Transverse colon (tissue), 4 donors: Measurements from ENCODE around the gene DAB2IP. TPM values are rescaled to one million over a fixed set of nuclear protein-coding genes. Genes with fewer than 3 reads are reported as not detected.

Experiments used
- DNase-seq: peaks from one replicate; pipeline ENCODE4 v3.0.0-alpha.2; 2019
- H3K27ac ChIP-seq, 4 donors: fragments of 200-600 bp; sonication (generic); 2 replicates each; pipeline ENCODE4 v1.5.1; 2016 to 2018; ENCODE audit warnings: inconsistent platforms in 4 of 4
- H3K27me3 ChIP-seq: fragments of 200-600 bp; sonication (generic); 2 replicates; pipeline ENCODE4 v1.5.1; 2017; ENCODE audit warnings: inconsistent platforms
- H3K36me3 ChIP-seq, 4 donors: fragments of 200-600 bp; sonication (generic); 2 replicates each; pipeline ENCODE4 v1.5.1; 2017 to 2019; ENCODE audit warnings: inconsistent platforms in 4 of 4
- H3K4me1 ChIP-seq, 4 donors: fragments of 200-600 bp; sonication (generic); 2 replicates each; pipeline ENCODE4 v1.5.1; 2017 to 2020; ENCODE audit warnings: inconsistent platforms in 4 of 4
- H3K4me3 ChIP-seq, 4 donors: fragments of 200-600 bp; sonication (generic); 1 replicate in 1 of 4; 2 replicates in 3 of 4; pipeline versions ENCODE4 v1.5.1 to v1.6.1; 2017 to 2019; ENCODE audit warnings: inconsistent platforms in 4 of 4
- H3K9me3 ChIP-seq, 2 donors: fragments of 200-600 bp; sonication (generic); 2 replicates each; pipeline ENCODE4 v1.5.1; 2017 to 2019; ENCODE audit warnings: inconsistent platforms in 2 of 2
- EP300 ChIP-seq: sonication (generic); formaldehyde crosslinking; IDR thresholded peaks from one replicate; pipeline ENCODE4 v1.6.1; 2017; ENCODE audit warnings: antibody characterized with exemption, low read depth
- POLR2A ChIP-seq: fragments of 450-650 bp; IDR thresholded peaks from one replicate; pipeline ENCODE4 v1.6.1; 2016; ENCODE audit warnings: antibody characterized with exemption, mild to moderate bottlenecking, moderate library complexity
- POLR2AphosphoS5 ChIP-seq, 3 donors: sonication (generic); formaldehyde crosslinking; IDR thresholded peaks; one replicate each; pipeline ENCODE4 v1.6.1; 2016; ENCODE audit warnings: antibody characterized with exemption in 3 of 3
- WGBS, 2 donors: methylation state at CpG; one replicate each; pipeline ENCODE4 v1.1.5; 2018; ENCODE audit warnings: low coverage in 1 of 2; 5-methylcytosine and 5-hydroxymethylcytosine counted together
- in situ Hi-C, 4 donors: fragments of 200-750 bp; cut with MboI; loops; one replicate each; pipeline versions ENCODE4 v1.15.0 to v1.15.1; 2017; ENCODE audit warnings: low sequenced_read_pairs in 3 of 4, low pct_ligation_motif_present in 1 of 4, low pct_unique_long_range_greater_than_20kb in 1 of 4
- intact Hi-C: fragments of 100-400 bp; cut with DNase I; formaldehyde crosslinking; loops from one replicate; pipeline ENCODE4 v1.15.1; 2023; ENCODE audit warnings: low total_unique reads
- total RNA-seq, 4 donors: library from RNA; depleted of rRNA; stranded (reverse); fragments of >200 nt; gene quantifications; one replicate each; pipeline ENCODE4 v1.1.0, GENCODE V29; 2016
- TF ChIP-seq, protein P1 (sequence below), 5 experiments: fragments of 200-600 bp in 3 of 5; fragments of 450-650 bp in 2 of 5; sonication (generic) in 3 of 5; IDR thresholded peaks; 1 replicate in 2 of 5; 2 replicates in 3 of 5; pipeline ENCODE4 v1.5.1; 2016 to 2017; ENCODE audit warnings: antibody characterized with exemption in 5 of 5, inconsistent platforms in 3 of 5, mild to moderate bottlenecking in 2 of 5, moderate library complexity in 1 of 5

The DAB2IP gene
- total RNA-seq, 4 donors from 2014 or later: 84.2 to 159 (median 90.7) TPM

DNA sequence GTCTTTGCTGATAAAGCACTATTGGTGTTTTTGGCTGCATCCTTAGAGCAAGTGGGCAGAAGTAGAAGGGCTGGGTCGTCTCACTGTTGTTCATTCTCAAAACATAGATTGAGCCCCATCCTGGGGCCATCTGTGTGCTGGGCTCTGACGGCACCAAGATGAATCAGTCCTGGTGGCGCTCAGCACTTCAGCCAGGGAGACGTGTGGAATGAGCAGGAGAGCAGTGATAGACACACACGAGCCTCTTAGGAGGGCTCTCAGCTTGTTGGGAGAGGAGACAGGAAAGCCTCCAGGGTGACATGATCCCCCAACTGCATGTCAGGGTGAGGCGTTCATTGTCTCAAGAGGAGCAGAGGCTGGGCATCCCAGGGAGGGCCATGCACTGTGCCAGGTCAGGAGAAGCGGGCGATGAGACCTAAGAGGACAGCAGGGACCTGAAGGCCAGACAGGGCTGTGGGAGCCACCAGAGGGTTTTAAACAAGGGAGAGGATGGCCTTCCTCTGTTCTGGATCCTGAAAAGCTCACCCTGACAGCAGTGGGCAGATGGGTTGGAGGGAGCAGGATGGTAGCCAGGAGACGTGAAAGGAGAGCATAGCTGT is 115.8 kb downstream of the DAB2IP start:
- peaks cover 0 to 37% (median 9%) of the 10 kb centered on the region in 4 donors for H3K36me3 ChIP-seq

DNA sequence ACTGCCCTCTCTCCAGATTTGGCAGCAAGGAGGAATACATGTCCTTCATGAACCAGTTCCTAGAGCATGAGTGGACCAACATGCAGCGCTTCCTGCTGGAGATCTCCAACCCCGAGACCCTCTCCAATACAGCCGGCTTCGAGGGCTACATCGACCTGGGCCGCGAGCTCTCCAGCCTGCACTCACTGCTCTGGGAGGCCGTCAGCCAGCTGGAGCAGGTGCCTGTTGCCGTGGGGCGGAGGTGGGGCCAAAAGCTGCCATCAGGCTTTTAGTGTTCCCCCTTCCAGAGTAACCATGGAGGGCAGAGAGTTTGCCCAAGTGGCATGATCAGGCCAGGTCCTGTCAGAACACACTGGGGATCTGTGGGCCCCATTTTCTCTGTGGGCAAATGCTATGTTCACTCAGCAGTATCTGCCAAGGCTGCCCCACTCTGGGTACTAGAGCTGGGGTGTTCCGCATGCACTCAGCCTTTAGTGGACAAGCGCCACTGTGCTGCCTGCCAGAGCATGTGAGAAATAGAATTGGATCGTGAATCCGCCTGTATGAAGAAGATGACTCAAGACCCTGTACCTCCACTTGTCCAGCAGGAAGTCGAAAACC is 117.1 kb downstream of the DAB2IP start:
- no peak overlapping the region for H3K4me3 ChIP-seq
- intact Hi-C loops: no loop called here
- WGBS, 2 donors: 96 to 99% methylated on average over 5 to 8 of the region's 15 CpGs
- no peaks in the 10 kb centered on the region for H3K27me3 ChIP-seq
- H3K36me3 ChIP-seq: peaks cover 0 to 49% (median 12%) of the 10 kb centered on the region in 4 donors
- H3K9me3 ChIP-seq: no peaks in the 10 kb centered on the region
- in situ Hi-C loops: no loop called here
- no peak overlapping the region for H3K27ac ChIP-seq
- TF ChIP-seq EP300 (no peak), POLR2A (no peak), POLR2AphosphoS5 (IDR thresholded peaks at IDR 0.05) (no peak)
- TF ChIP-seq, protein P1, sequence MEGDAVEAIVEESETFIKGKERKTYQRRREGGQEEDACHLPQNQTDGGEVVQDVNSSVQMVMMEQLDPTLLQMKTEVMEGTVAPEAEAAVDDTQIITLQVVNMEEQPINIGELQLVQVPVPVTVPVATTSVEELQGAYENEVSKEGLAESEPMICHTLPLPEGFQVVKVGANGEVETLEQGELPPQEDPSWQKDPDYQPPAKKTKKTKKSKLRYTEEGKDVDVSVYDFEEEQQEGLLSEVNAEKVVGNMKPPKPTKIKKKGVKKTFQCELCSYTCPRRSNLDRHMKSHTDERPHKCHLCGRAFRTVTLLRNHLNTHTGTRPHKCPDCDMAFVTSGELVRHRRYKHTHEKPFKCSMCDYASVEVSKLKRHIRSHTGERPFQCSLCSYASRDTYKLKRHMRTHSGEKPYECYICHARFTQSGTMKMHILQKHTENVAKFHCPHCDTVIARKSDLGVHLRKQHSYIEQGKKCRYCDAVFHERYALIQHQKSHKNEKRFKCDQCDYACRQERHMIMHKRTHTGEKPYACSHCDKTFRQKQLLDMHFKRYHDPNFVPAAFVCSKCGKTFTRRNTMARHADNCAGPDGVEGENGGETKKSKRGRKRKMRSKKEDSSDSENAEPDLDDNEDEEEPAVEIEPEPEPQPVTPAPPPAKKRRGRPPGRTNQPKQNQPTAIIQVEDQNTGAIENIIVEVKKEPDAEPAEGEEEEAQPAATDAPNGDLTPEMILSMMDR (IDR thresholded peaks at IDR 0.05): no peak
- peaks cover 5 to 12% (median 9%) of the 10 kb centered on the region in 4 donors for H3K4me1 ChIP-seq
- DNase-seq: no peak

More for the DNA sequence above, 115.8 kb downstream of the DAB2IP start:
- in situ Hi-C loops: no loop called here
- no peak overlapping the region for H3K27ac ChIP-seq
- intact Hi-C loops: loop anchor here (1.0 kb wide), 1 partner anchor 15 kb away; no protein-coding TSS in a partner anchor
- no peak for DNase-seq
- TF ChIP-seq, protein P1 (IDR thresholded peaks at IDR 0.05): no peak
- TF ChIP-seq POLR2AphosphoS5 (IDR thresholded peaks at IDR 0.05): no peak
- no peak for TF ChIP-seq POLR2A
- TF ChIP-seq EP300: no peak
- H3K9me3 ChIP-seq: no peaks in the 10 kb centered on the region
- no peak overlapping the region for H3K4me3 ChIP-seq
- WGBS, 2 donors: 79 to 80% methylated on average over 3 to 9 of the region's 9 CpGs
- peaks cover 5 to 12% (median 9%) of the 10 kb centered on the region in 4 donors for H3K4me1 ChIP-seq
- no peaks in the 10 kb centered on the region for H3K27me3 ChIP-seq

DNA sequence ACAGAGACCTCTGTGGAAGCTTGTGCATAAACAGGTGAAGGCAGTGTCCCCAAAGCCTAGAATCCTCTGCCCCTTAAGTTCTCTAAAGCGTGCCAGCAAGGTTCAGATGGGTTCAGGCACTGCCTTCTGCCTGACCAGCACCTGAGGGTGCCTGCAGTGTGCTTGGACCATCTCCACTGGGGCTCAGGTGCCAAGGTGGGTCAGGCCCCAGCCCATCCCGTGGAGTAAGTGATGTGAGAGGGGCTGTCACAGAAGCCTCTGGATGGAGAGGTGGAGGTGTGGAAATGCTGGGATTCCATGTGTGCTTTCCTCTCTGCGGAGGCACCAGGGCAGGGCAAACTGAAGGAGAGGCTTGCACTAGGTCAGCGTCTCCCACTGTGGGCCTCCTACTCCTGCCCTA is 118.5 kb downstream of the DAB2IP start:
- in situ Hi-C loops: no loop called here
- intact Hi-C loops: no loop called here
- WGBS, 2 donors: 92% methylated on average over 4 of the region's 4 CpGs; no CpG with 5 or more reads in 1 of the 2 donors
- DNase-seq: no peak
- Histone ChIP-seq H3K9me3 (no peaks in the 10 kb centered on the region), H3K27ac (no peak overlapping the region), H3K4me1 (peaks cover 0 to 3% (median under 1%) of the 10 kb centered on the region in 4 donors), H3K4me3 (no peak overlapping the region), H3K27me3 (no peaks in the 10 kb centered on the region), H3K36me3 (peaks cover 0 to 59% (median 18%) of the 10 kb centered on the region in 4 donors)
- TF ChIP-seq POLR2AphosphoS5 (IDR thresholded peaks at IDR 0.05) (no peak), EP300 (no peak), POLR2A (no peak)
- TF ChIP-seq, protein P1 (IDR thresholded peaks at IDR 0.05): no peak

DNA sequence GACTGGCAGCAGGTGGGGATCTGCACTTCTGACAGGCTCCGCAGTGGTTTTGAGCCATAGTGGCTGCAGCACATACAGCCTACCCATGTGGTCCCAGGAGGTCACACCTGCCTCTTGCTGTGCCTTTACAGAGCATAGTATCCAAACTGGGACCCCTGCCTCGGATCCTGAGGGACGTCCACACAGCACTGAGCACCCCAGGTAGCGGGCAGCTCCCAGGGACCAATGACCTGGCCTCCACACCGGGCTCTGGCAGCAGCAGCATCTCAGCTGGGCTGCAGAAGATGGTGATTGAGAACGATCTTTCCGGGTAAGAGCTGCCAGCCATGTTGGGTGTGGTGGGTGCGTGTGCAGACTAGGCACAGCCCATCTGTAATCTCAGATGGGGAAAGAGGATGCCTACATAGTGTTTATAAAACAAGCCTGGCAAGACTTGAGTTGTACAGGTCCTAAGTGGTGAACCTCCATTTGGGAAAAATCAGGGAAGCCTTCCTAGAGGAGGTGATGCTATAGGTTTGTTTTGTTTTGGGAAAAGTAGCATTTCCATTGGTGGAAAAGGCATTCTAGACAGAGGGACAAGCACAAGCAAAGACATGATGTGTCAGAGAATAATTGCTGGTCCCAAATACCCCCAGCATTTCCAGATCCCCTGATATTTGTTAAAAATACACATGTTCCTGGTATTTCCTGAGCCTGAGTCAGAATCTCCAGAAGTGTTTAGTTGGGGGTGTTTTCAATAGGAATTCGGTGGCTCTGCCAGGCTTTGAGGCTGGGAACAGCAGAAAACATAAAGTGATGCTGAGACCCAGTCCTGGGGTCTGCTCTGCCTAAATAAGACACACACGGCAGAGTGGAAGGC is 119.2 kb downstream of the DAB2IP start:
- 55 to 92% methylated on average over 2 to 10 of the region's 10 CpGs for WGBS, 2 donors
- in situ Hi-C loops: no loop called here
- Histone ChIP-seq H3K36me3 (peaks cover 0 to 66% (median 21%) of the 10 kb centered on the region in 4 donors), H3K27me3 (no peaks in the 10 kb centered on the region), H3K4me1 (no peaks in the 10 kb centered on the region), H3K9me3 (no peaks in the 10 kb centered on the region), H3K4me3 (no peak overlapping the region), H3K27ac (no peak overlapping the region)
- intact Hi-C loops: no loop called here
- TF ChIP-seq, protein P1 (IDR thresholded peaks at IDR 0.05): no peak
- no peak for TF ChIP-seq POLR2A
- TF ChIP-seq POLR2AphosphoS5 (IDR thresholded peaks at IDR 0.05): no peak
- TF ChIP-seq EP300: no peak
- DNase-seq: no peak
